HPDE6-E6E7 (cell line): Measurements from ENCODE around the gene FOXA3.
"Not testable (repeated sequence)": the region's sequence is repeated elsewhere in the genome, so short reads cannot be mapped to it uniquely, and the experiment has no call there.

Experiments
- DNase-seq: peaks from one replicate; pipeline ENCODE4 v3.0.0; 2011; ENCODE audit warnings: missing footprints; ENCODE audit errors: extremely low spot score

Gene FOXA3

GRCh38 chr19:45889210-45889885 lies 25.2 kb downstream of the FOXA3 start:
- no peak for DNase-seq

GRCh38 chr19:45890877-45891276 lies 26.8 kb downstream of the FOXA3 start:
- no peak for DNase-seq

- DNase-seq: no peak
Observed at GRCh38 chr19:45895519-45895972, 31.4 kb downstream of the FOXA3 start.

GRCh38 chr19:45895983-45896599 lies 32.0 kb downstream of the FOXA3 start:
- not testable (repeated sequence) for DNase-seq

- DNase-seq: no peak
Observed at GRCh38 chr19:45897261-45897812, 33.2 kb downstream of the FOXA3 start.

- DNase-seq: no peak
Observed at GRCh38 chr19:45899253-45899652, 35.1 kb downstream of the FOXA3 start.

GRCh38 chr19:45899919-45900589 lies 35.9 kb downstream of the FOXA3 start:
- no peak for DNase-seq

GRCh38 chr19:45900738-45901431 lies 36.8 kb downstream of the FOXA3 start:
- no peak for DNase-seq

GRCh38 chr19:45901432-45901911 lies 37.3 kb downstream of the FOXA3 start:
- DNase-seq: no peak

- DNase-seq: no peak
Observed at GRCh38 chr19:45901912-45902650, 38.0 kb downstream of the FOXA3 start, which contains the start of gene MYPOP. TSS of gene MYPOP (minus strand) at chr19:45902613. CDS start at chr19:45901773, 840 bp downstream.

GRCh38 chr19:45902651-45903625 lies 38.8 kb downstream of the FOXA3 start:
- peak; percentile 100 for DNase-seq

- DNase-seq: no peak
Observed at GRCh38 chr19:45905011-45905410, 40.9 kb downstream of the FOXA3 start.

- DNase-seq: no peak
Observed at GRCh38 chr19:45906221-45906620, 42.1 kb downstream of the FOXA3 start.

- DNase-seq: no peak
Observed at GRCh38 chr19:45908956-45909355, 44.8 kb downstream of the FOXA3 start.

GRCh38 chr19:45911291-45911690 lies 47.2 kb downstream of the FOXA3 start:
- DNase-seq: no peak

- no peak for DNase-seq
Observed at GRCh38 chr19:45913874-45914830, 50.0 kb downstream of the FOXA3 start, which contains the start of gene NANOS2. TSS of gene NANOS2 (minus strand) at chr19:45914778. CDS start at chr19:45914693, 85 bp downstream.

- no peak for DNase-seq
Observed at GRCh38 chr19:45917421-45918091, 53.4 kb downstream of the FOXA3 start.

- no peak for DNase-seq
Observed at GRCh38 chr19:45918721-45919120, 54.6 kb downstream of the FOXA3 start.
